ENCODE measurements around the gene PSMC2. TPM values are rescaled to one million over a fixed set of nuclear protein-coding genes. Genes with fewer than 3 reads are reported as not detected.

Gene PSMC2
- total RNA-seq, 1 donor from 2014 or later, result 93.5 TPM

DNA sequence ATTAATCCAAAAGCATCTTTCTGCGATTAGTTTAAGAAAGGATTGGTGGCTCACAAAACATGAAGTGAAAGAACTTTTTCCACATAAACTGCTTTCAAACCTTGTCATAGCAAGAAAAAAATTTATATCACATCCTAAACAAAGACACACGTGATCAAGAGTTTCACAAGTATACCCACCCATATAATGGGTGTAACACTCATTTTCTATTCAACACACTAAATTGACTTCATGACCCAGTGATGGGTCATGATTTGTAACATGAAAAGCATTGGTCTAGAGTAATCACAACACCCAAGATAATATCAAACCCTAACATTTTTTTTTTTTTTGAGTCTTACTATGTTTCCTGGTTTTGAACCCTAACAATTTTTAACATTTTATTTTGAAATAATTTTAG is 32.6 kb upstream of the PSMC2 start:
- no peak for DNase-seq (ENCODE audit: low spot score, unreplicated experiment)
- Mint-ChIP-seq H3K27ac (no peak overlapping the region), H3K9me3 (ENCODE audit: low read depth) (no peaks in the 10 kb centered on the region), H3K36me3 (ENCODE audit: insufficient read depth) (peaks cover 35% of the 10 kb centered on the region), H3K27me3 (no peaks in the 10 kb centered on the region), H3K4me1 (ENCODE audit: low read depth) (no peaks in the 10 kb centered on the region), H3K4me3 (ENCODE audit: low read depth) (no peak overlapping the region)
- TF ChIP-seq, protein P1, sequence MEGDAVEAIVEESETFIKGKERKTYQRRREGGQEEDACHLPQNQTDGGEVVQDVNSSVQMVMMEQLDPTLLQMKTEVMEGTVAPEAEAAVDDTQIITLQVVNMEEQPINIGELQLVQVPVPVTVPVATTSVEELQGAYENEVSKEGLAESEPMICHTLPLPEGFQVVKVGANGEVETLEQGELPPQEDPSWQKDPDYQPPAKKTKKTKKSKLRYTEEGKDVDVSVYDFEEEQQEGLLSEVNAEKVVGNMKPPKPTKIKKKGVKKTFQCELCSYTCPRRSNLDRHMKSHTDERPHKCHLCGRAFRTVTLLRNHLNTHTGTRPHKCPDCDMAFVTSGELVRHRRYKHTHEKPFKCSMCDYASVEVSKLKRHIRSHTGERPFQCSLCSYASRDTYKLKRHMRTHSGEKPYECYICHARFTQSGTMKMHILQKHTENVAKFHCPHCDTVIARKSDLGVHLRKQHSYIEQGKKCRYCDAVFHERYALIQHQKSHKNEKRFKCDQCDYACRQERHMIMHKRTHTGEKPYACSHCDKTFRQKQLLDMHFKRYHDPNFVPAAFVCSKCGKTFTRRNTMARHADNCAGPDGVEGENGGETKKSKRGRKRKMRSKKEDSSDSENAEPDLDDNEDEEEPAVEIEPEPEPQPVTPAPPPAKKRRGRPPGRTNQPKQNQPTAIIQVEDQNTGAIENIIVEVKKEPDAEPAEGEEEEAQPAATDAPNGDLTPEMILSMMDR (IDR thresholded peaks at IDR 0.05; ENCODE audit: unreplicated experiment), result no peak

DNA sequence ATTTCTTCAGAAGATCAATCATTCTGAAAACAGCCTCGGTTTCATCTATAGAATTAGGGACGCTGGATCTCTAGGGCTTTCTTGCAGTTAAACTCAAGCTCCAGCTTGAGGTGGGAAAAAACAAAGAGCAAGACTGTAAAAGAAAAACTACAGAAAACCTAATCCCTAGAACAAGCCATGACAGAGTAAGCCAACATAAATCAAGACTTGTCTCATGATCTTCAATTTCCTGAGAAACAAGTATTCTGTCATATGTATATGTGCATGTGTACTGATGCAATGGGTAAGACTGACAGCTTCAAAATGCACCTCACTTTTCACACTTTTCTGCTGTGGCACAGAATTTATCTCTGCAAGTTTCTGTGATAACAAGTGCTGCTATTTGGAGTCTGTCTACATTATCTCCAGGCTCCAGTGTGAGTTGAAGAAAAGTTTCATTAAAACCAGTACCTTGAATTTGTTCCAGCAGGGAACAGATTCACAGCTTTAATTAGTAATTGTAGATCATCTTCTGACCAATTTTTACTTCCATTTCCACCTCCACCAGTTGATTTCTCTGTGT is 31.0 kb upstream of the PSMC2 start:
- no peak overlapping the region for H3K4me3 Mint-ChIP-seq (ENCODE audit: low read depth)

DNA sequence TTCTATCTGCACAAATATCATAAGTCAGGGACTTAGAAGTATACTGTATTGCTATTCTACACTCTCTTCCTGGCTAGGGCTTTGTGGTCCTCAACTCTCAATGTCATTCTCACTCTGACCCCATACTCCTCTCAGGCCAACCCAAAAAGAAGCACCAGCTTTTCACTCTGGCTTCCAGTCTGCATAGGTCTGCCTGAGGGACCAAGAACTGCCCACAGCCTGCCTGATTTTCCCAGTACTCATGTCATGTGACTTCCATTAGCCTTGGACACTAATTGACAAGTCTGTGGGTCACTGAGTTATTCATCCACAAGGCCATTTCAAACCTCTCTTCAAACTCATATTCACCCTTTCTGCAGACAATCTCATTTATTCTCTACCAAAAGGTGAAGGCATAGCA is 30.4 kb upstream of the PSMC2 start:
- no peak for DNase-seq (ENCODE audit: low spot score, unreplicated experiment)
- Mint-ChIP-seq H3K27ac (no peak overlapping the region), H3K9me3 (ENCODE audit: low read depth) (no peaks in the 10 kb centered on the region), H3K4me1 (ENCODE audit: low read depth) (no peaks in the 10 kb centered on the region), H3K4me3 (ENCODE audit: low read depth) (no peak overlapping the region), H3K36me3 (ENCODE audit: insufficient read depth) (peaks cover 32% of the 10 kb centered on the region), H3K27me3 (no peaks in the 10 kb centered on the region)
- TF ChIP-seq, protein P1 (IDR thresholded peaks at IDR 0.05; ENCODE audit: unreplicated experiment), result no peak

More for the DNA sequence above, 31.0 kb upstream of the PSMC2 start:
- peaks cover 34% of the 10 kb centered on the region for H3K36me3 Mint-ChIP-seq (ENCODE audit: insufficient read depth)
- TF ChIP-seq, protein P1 (IDR thresholded peaks at IDR 0.05; ENCODE audit: unreplicated experiment), result no peak
- no peak overlapping the region for H3K27ac Mint-ChIP-seq
- H3K9me3 Mint-ChIP-seq (ENCODE audit: low read depth), result no peaks in the 10 kb centered on the region
- no peaks in the 10 kb centered on the region for H3K4me1 Mint-ChIP-seq (ENCODE audit: low read depth)
- DNase-seq (ENCODE audit: low spot score, unreplicated experiment), result no peak
- no peaks in the 10 kb centered on the region for H3K27me3 Mint-ChIP-seq

DNA sequence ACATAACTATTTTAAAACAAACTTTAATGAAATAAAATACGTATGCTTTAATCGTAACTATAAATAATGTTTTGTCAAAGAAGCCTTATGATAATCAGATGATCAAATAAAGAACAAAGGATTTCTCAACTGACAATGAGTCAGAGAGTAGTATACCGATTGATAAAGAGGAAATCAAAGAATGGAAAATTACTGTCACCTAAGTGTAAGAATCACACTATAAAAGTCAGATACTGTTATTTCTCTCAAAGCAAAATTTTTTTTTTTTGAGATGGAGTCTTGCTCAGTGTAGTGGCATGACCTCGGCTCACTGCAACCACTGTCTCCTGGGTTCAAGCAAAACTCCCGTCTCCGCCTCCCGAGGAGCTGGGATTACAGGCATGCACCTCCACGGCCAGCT is 21.7 kb upstream of the PSMC2 start:
- Mint-ChIP-seq H3K4me3 (ENCODE audit: low read depth) (no peak overlapping the region), H3K4me1 (ENCODE audit: low read depth) (no peaks in the 10 kb centered on the region), H3K36me3 (ENCODE audit: insufficient read depth) (peaks cover 17% of the 10 kb centered on the region), H3K9me3 (ENCODE audit: low read depth) (no peaks in the 10 kb centered on the region), H3K27ac (no peak overlapping the region), H3K27me3 (no peaks in the 10 kb centered on the region)
- DNase-seq (ENCODE audit: low spot score, unreplicated experiment), result no peak
- TF ChIP-seq, protein P1 (IDR thresholded peaks at IDR 0.05; ENCODE audit: unreplicated experiment), result no peak

DNA sequence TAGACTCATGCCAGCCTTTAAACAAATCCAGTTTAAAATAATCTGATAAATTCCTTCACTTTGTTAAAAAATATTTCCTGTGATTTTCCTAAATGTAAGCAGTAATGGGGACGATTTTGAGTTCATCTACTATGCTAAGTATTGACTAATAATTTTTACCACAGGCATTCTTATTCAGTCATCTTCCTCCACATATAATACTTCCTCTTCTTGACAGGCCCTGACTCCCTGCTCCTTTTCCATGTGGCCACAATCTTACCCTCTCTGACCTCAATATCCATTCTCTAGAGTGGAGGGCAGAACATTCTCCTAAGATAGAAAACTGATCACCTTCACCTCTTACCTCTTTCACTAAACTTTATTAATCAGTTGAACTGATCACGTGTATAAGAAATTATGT is 10.7 kb upstream of the PSMC2 start:
- Mint-ChIP-seq H3K4me1 (ENCODE audit: low read depth) (no peaks in the 10 kb centered on the region), H3K36me3 (ENCODE audit: insufficient read depth) (peaks cover 26% of the 10 kb centered on the region), H3K27me3 (no peaks in the 10 kb centered on the region), H3K9me3 (ENCODE audit: low read depth) (no peaks in the 10 kb centered on the region), H3K4me3 (ENCODE audit: low read depth) (no peak overlapping the region), H3K27ac (no peak overlapping the region)
- TF ChIP-seq, protein P1 (IDR thresholded peaks at IDR 0.05; ENCODE audit: unreplicated experiment), result no peak
- DNase-seq (ENCODE audit: low spot score, unreplicated experiment), result no peak
